ENCODE results near the gene SLC27A5. TPM values are rescaled to one million over a fixed set of nuclear protein-coding genes. Genes with fewer than 3 reads are reported as not detected.

The SLC27A5 gene
- total RNA-seq, 1 donor from 2014 or later = 6.8 TPM

GRCh38 chr19:58453743-58454142, 58.0 kb downstream of the SLC27A5 start:
- Mint-ChIP-seq H3K36me3 (ENCODE audit: low read depth, unreplicated experiment) (peaks cover 20% of the 10 kb centered on the region), H3K9me3 (ENCODE audit: unreplicated experiment) (peaks cover 5% of the 10 kb centered on the region)
- H4K20me1 ChIP-seq (ENCODE audit: insufficient read depth, low read length) = no peaks in the 10 kb centered on the region

GRCh38 chr19:58451358-58452101, 60.3 kb downstream of the SLC27A5 start, which contains the start of gene ZNF324B:
Gene ZNF324B (plus strand): TSS chr19:58451622. CDS start chr19:58453702, 2,080 bp downstream.
- H3K36me3 ChIP-seq (ENCODE audit: insufficient read depth, low read length) = peaks cover 1% of the 10 kb centered on the region
- H3K27ac ChIP-seq (ENCODE audit: low read depth, low read length) = no peak within 1 kb of the TSS
- H3K79me2 ChIP-seq (ENCODE audit: insufficient read depth, low read length) = no peaks in the 10 kb centered on the region
- no peaks in the 10 kb centered on the region for H4K20me1 ChIP-seq (ENCODE audit: insufficient read depth, low read length)
- TF ChIP-seq CTCF (IDR thresholded peaks at IDR 0.05; ENCODE audit: insufficient read depth, low read depth, low read length) = no peak
- no peak for TF ChIP-seq EZH2 (IDR thresholded peaks at IDR 0.05; ENCODE audit: insufficient read depth, low read length)
- peak within 1 kb of the TSS; percentile 92 for H2AFZ ChIP-seq (ENCODE audit: low read depth, low read length)
- FAIRE-seq = no peak
- peak within 1 kb of the TSS; percentile 29 for H3K27ac Mint-ChIP-seq (ENCODE audit: unreplicated experiment)
- peaks cover 5% of the 10 kb centered on the region for H3K36me3 Mint-ChIP-seq (ENCODE audit: low read depth, unreplicated experiment)
- peak within 1 kb of the TSS; percentile 84 for H3K4me3 Mint-ChIP-seq (ENCODE audit: unreplicated experiment)
- peak; percentile 88 for DNase-seq (ENCODE audit: low read depth)
- H3K4me3 ChIP-seq (ENCODE audit: insufficient read depth, low read depth, low read length) = peak within 1 kb of the TSS; percentile 74
- peaks cover 2% of the 10 kb centered on the region for H3K4me1 Mint-ChIP-seq (ENCODE audit: low read depth, unreplicated experiment)
- H3K27me3 Mint-ChIP-seq (ENCODE audit: low read depth, unreplicated experiment) = peaks cover 14% of the 10 kb centered on the region
- H3K27me3 ChIP-seq (ENCODE audit: insufficient read depth, low read length) = no peaks in the 10 kb centered on the region
- H3K4me1 ChIP-seq (ENCODE audit: insufficient read depth, low read length) = peaks cover 6% of the 10 kb centered on the region
- peak within 1 kb of the TSS; percentile 78 for H3K9ac ChIP-seq (ENCODE audit: low read length)
- H3K4me2 ChIP-seq (ENCODE audit: low read length) = peak within 1 kb of the TSS; percentile 93
- H3K9me3 ChIP-seq (ENCODE audit: insufficient read depth, low read depth, low read length) = peaks cover 5% of the 10 kb centered on the region
- peaks cover 12% of the 10 kb centered on the region for H3K9me3 Mint-ChIP-seq (ENCODE audit: unreplicated experiment)

More at GRCh38 chr19:58453743-58454142, 58.0 kb downstream of the SLC27A5 start:
- no peak for FAIRE-seq
- peaks cover 2% of the 10 kb centered on the region for H3K4me1 Mint-ChIP-seq (ENCODE audit: low read depth, unreplicated experiment)
- Histone ChIP-seq H2AFZ (ENCODE audit: low read depth, low read length) (no peak overlapping the region), H3K4me1 (ENCODE audit: insufficient read depth, low read length) (peaks cover 6% of the 10 kb centered on the region), H3K4me2 (ENCODE audit: low read length) (no peak overlapping the region), H3K4me3 (ENCODE audit: insufficient read depth, low read depth, low read length) (no peak overlapping the region), H3K36me3 (ENCODE audit: insufficient read depth, low read length) (peaks cover 3% of the 10 kb centered on the region), H3K27ac (ENCODE audit: low read depth, low read length) (no peak overlapping the region), H3K9ac (ENCODE audit: low read length) (no peak overlapping the region), H3K27me3 (ENCODE audit: insufficient read depth, low read length) (no peaks in the 10 kb centered on the region), H3K79me2 (ENCODE audit: insufficient read depth, low read length) (no peaks in the 10 kb centered on the region), H3K9me3 (ENCODE audit: insufficient read depth, low read depth, low read length) (peaks cover 5% of the 10 kb centered on the region)
- H3K4me3 Mint-ChIP-seq (ENCODE audit: unreplicated experiment) = no peak overlapping the region
- H3K27me3 Mint-ChIP-seq (ENCODE audit: low read depth, unreplicated experiment) = peaks cover 4% of the 10 kb centered on the region
- no peak for DNase-seq (ENCODE audit: low read depth)
- no peak overlapping the region for H3K27ac Mint-ChIP-seq (ENCODE audit: unreplicated experiment)
- TF ChIP-seq CTCF (IDR thresholded peaks at IDR 0.05; ENCODE audit: insufficient read depth, low read depth, low read length) (no peak), EZH2 (IDR thresholded peaks at IDR 0.05; ENCODE audit: insufficient read depth, low read length) (no peak)

Measured in astrocyte (in vitro differentiated cells and primary cell).